Activated T-helper 17 cell treated with anti-CD3 and anti-CD28 coated beads, Interleukin-2, amount 50 U/mL, for 72 hours (primary cell): ENCODE data around the gene GNS. TPM values are rescaled to one million over a fixed set of nuclear protein-coding genes. Genes with fewer than 3 reads are reported as not detected.
"Not testable (repeated sequence)": the region's sequence is repeated elsewhere in the genome, so short reads cannot be mapped to it uniquely, and the experiment has no call there.

Experiments
- ATAC-seq: fragments of 150-1000 bp; cut with Tn5 transposase; replicated peaks from 2 replicates; pipeline ENCODE4 v1.10.0; 2021; ENCODE audit warnings: mild to moderate bottlenecking, moderate library complexity
- H3K27ac Mint-ChIP-seq: one replicate; pipeline ENCODE4 v1.8.0; 2022; ENCODE audit warnings: mixed read lengths
- H3K27me3 Mint-ChIP-seq: one replicate; pipeline ENCODE4 v1.8.0; 2022; ENCODE audit warnings: mixed read lengths
- H3K36me3 Mint-ChIP-seq: one replicate; pipeline ENCODE4 v1.8.0; 2022; ENCODE audit warnings: low read depth, mild to moderate bottlenecking, mixed read lengths
- H3K4me1 Mint-ChIP-seq: one replicate; pipeline ENCODE4 v1.8.0; 2022; ENCODE audit warnings: mixed read lengths
- H3K4me3 Mint-ChIP-seq: one replicate; pipeline ENCODE4 v1.8.0; 2022; ENCODE audit warnings: mild to moderate bottlenecking, mixed read lengths
- H3K9me3 Mint-ChIP-seq: one replicate; pipeline ENCODE4 v1.8.0; 2022; ENCODE audit warnings: mixed read lengths
- total RNA-seq, 2 donors: library from RNA; stranded (reverse); gene quantifications; one replicate each; pipeline ENCODE4 v1.2.3, GENCODE V29; 2022

GNS gene
- 10 to 100 TPM; 26.2 to 29.9 TPM for total RNA-seq

GRCh38 chr12:64759035-64759894, at the start of gene GNS:
GNS (minus strand) TSS chr12:64759406; CDS start chr12:64759276, 130 bp downstream.
- peak; percentile 91 for ATAC-seq
- Mint-ChIP-seq H3K36me3 (peaks cover 6% of the 10 kb centered on the region), H3K27me3 (no peaks in the 10 kb centered on the region), H3K27ac (peak within 1 kb of the TSS; percentile 92), H3K9me3 (no peaks in the 10 kb centered on the region), H3K4me3 (peak within 1 kb of the TSS; percentile 89), H3K4me1 (peaks cover 33% of the 10 kb centered on the region)

DNA sequence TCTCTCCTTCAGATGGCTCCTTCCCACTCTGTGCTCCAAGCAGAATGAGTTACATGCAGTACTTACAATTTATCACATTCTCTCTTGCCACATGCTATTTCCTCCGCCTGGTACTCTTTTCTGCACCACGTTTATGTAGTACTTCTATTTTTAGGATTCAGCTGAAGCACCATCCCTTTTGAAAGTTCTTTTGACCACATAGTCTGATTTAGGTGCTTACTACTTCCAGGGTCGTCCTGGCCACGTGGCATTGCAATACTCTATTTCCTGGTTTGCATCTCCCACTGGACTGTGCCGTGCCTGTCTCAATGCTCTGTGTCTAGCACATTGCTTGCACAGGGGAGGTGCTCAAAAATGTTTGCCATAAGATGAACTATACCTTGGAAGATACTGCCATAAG, 48.9 kb upstream of the GNS start:
- H3K4me3 Mint-ChIP-seq = no peak overlapping the region
- no peak overlapping the region for H3K27ac Mint-ChIP-seq
- peaks cover 31% of the 10 kb centered on the region for H3K27me3 Mint-ChIP-seq
- ATAC-seq = no peak
- no peaks in the 10 kb centered on the region for H3K9me3 Mint-ChIP-seq
- no peaks in the 10 kb centered on the region for H3K36me3 Mint-ChIP-seq
- H3K4me1 Mint-ChIP-seq = no peaks in the 10 kb centered on the region

GRCh38 chr12:64806593-64807460, 47.6 kb upstream of the GNS start:
- Mint-ChIP-seq H3K4me1 (no peaks in the 10 kb centered on the region), H3K27me3 (peaks cover 37% of the 10 kb centered on the region), H3K4me3 (no peak overlapping the region), H3K36me3 (no peaks in the 10 kb centered on the region), H3K9me3 (no peaks in the 10 kb centered on the region), H3K27ac (no peak overlapping the region)
- ATAC-seq = no peak

- H3K27ac Mint-ChIP-seq = no peak overlapping the region
- H3K4me1 Mint-ChIP-seq = no peaks in the 10 kb centered on the region
- no peak for ATAC-seq
- H3K4me3 Mint-ChIP-seq = no peak overlapping the region
- H3K9me3 Mint-ChIP-seq = no peaks in the 10 kb centered on the region
- no peaks in the 10 kb centered on the region for H3K36me3 Mint-ChIP-seq
- H3K27me3 Mint-ChIP-seq = peaks cover 36% of the 10 kb centered on the region
Observed at GRCh38 chr12:64806173-64806572, 47.0 kb upstream of the GNS start.

DNA sequence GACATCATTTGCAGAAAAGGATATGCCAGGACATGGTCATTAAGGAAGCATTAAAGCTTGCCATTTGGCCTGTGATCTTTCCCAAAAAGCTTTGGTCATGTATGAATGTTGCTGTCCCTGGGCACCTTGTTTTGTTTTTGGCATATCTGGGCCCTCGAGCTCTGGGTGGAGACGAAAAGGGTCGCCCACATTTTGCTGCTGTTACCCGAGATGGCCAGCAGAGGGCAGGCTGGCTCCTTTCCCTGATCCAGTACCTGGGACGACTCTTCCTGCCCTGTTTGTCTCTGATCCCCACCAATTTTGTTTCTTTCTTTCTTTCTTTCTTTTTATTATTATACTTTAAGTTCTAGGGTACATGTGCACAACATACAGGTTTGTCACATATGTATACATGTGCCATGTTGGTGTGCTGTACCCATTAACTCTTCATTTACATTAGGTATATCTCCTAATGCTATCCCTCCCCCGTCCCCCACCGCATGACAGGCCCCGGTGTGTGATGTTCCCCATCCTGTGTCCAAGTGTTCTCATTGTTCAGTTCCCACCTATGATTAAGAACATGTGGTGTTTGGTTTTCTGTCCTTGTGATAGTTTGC, 43.1 kb upstream of the GNS start:
- peak; percentile 65 for ATAC-seq
- H3K27me3 Mint-ChIP-seq = peaks cover 32% of the 10 kb centered on the region
- not testable (repeated sequence) for H3K27ac Mint-ChIP-seq, H3K4me3 Mint-ChIP-seq, H3K4me1 Mint-ChIP-seq, H3K9me3 Mint-ChIP-seq, H3K36me3 Mint-ChIP-seq

- no peak for ATAC-seq
- Mint-ChIP-seq H3K4me3 (no peak overlapping the region), H3K36me3 (no peaks in the 10 kb centered on the region), H3K9me3 (no peaks in the 10 kb centered on the region), H3K27me3 (peaks cover 29% of the 10 kb centered on the region), H3K4me1 (no peaks in the 10 kb centered on the region), H3K27ac (no peak overlapping the region)
Observed at GRCh38 chr12:64801381-64801780, 42.2 kb upstream of the GNS start.

- Mint-ChIP-seq H3K36me3 (no peaks in the 10 kb centered on the region), H3K4me1 (no peaks in the 10 kb centered on the region), H3K4me3 (no peak overlapping the region), H3K27me3 (peaks cover 29% of the 10 kb centered on the region), H3K27ac (no peak overlapping the region), H3K9me3 (no peaks in the 10 kb centered on the region)
- no peak for ATAC-seq
Observed at GRCh38 chr12:64800640-64801039, 41.4 kb upstream of the GNS start.

DNA sequence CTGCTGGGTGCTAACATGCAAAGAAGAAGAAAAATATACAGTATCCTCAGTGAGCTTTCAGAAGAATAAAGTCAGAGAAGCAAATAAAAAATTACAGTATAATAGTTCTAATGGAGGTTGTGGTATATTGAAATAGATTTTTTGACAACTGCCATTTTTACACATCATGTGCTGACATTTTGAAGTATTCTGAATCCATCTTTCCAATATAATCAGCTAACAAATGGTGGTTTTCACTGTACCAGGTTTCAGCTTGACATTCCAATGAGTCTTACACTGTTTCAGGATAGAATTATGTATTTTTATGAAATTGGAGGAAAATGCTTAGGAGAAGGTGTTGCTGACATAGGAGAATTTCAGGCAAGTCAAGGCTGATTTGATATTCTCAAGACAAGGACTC, 39.0 kb upstream of the GNS start:
- ATAC-seq = no peak
- no peak overlapping the region for H3K27ac Mint-ChIP-seq
- no peaks in the 10 kb centered on the region for H3K9me3 Mint-ChIP-seq
- H3K4me3 Mint-ChIP-seq = no peak overlapping the region
- no peaks in the 10 kb centered on the region for H3K4me1 Mint-ChIP-seq
- no peaks in the 10 kb centered on the region for H3K36me3 Mint-ChIP-seq
- peaks cover 29% of the 10 kb centered on the region for H3K27me3 Mint-ChIP-seq

DNA sequence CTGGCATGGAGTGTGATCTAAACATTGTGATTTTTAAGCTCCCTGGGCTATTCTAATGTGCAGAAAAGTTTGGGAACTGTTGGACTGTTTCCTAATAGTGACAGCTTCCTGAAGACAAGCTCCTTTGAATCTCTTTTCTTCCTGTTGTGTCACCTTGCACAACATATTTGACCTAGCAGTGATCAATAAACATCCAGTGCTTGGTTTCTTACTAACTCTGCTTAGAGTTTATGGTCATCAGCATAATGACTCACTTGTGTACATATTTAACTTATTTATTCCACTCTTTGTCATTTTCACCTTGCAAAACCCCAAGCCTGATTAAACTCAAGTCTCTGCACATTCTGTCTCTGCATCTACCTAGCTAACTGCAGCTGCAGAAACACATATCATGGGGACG, 38.0 kb upstream of the GNS start:
- peaks cover 25% of the 10 kb centered on the region for H3K27me3 Mint-ChIP-seq
- H3K9me3 Mint-ChIP-seq = no peaks in the 10 kb centered on the region
- no peaks in the 10 kb centered on the region for H3K4me1 Mint-ChIP-seq
- no peak overlapping the region for H3K27ac Mint-ChIP-seq
- no peaks in the 10 kb centered on the region for H3K36me3 Mint-ChIP-seq
- no peak overlapping the region for H3K4me3 Mint-ChIP-seq
- no peak for ATAC-seq

DNA sequence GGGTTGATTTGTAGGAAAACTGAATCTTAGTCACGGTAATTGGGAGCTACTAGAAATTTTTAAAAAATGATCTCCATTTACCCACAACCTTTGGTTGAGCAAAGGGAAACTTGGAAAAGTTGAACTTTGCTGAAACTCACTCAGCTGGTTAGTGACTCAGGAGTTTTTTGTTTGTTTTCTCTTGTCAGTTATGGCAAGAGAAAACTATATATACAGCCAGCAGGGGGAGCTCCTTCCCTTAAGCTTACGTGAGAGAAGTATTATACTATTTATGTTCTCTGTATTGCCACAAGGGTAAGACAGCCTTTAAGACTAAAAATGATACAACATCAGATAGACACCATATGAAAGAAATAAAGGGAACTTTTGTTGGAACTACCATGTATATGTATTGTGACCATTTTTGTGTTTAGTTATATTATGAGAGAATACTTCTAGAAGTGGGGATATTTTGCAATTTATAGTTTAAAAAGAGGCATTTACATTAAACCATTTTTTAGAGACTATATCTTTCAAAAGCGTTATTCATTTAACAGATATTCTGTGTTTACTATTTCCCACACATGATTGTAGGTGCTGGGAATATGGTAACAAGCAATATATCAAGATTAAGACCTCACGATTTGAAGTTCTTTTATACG, 37.1 kb upstream of the GNS start:
- Mint-ChIP-seq H3K27me3 (peaks cover 23% of the 10 kb centered on the region), H3K27ac (no peak overlapping the region), H3K36me3 (no peaks in the 10 kb centered on the region), H3K9me3 (no peaks in the 10 kb centered on the region), H3K4me3 (no peak overlapping the region), H3K4me1 (no peaks in the 10 kb centered on the region)
- peak; percentile 91 for ATAC-seq

- ATAC-seq = no peak
- peak overlapping the region; percentile 13 for H3K27ac Mint-ChIP-seq
- no peaks in the 10 kb centered on the region for H3K4me1 Mint-ChIP-seq
- peaks cover 8% of the 10 kb centered on the region for H3K27me3 Mint-ChIP-seq
- no peak overlapping the region for H3K4me3 Mint-ChIP-seq
- no peaks in the 10 kb centered on the region for H3K9me3 Mint-ChIP-seq
- H3K36me3 Mint-ChIP-seq = no peaks in the 10 kb centered on the region
Observed at GRCh38 chr12:64794305-64794704, 35.1 kb upstream of the GNS start.

GRCh38 chr12:64793610-64794009, 34.4 kb upstream of the GNS start:
- no peak for ATAC-seq
- Mint-ChIP-seq H3K36me3 (no peaks in the 10 kb centered on the region), H3K4me1 (no peaks in the 10 kb centered on the region), H3K9me3 (no peaks in the 10 kb centered on the region), H3K4me3 (no peak overlapping the region), H3K27ac (no peak overlapping the region), H3K27me3 (peaks cover 7% of the 10 kb centered on the region)

- Mint-ChIP-seq H3K4me1 (no peaks in the 10 kb centered on the region), H3K9me3 (no peaks in the 10 kb centered on the region), H3K27ac (no peak overlapping the region), H3K4me3 (no peak overlapping the region), H3K36me3 (no peaks in the 10 kb centered on the region), H3K27me3 (peaks cover 7% of the 10 kb centered on the region)
- ATAC-seq = no peak
Observed at GRCh38 chr12:64792128-64792527, 32.9 kb upstream of the GNS start.

DNA sequence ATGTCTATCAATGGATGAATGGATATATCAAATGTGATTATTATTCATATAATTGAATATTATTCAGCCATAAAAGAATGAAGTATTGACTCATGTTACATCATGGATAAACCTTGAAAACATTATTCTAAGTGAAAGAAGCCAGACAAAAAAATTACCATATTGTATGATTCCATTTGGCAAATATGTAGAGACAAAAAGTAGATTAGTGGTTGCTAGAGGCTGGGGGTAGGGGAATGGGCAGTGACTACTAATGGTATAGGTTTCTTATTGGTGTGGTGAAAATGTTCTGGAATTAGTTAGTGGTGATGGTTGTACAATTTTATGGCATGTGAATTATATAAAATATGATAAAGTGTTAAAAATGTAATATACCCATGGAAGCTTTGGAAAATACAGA, 31.8 kb upstream of the GNS start:
- Mint-ChIP-seq H3K9me3 (no peaks in the 10 kb centered on the region), H3K4me1 (no peaks in the 10 kb centered on the region), H3K27ac (no peak overlapping the region), H3K4me3 (no peak overlapping the region), H3K36me3 (no peaks in the 10 kb centered on the region), H3K27me3 (peaks cover 7% of the 10 kb centered on the region)
- ATAC-seq = no peak
